Astrocyte (in vitro differentiated cells and primary cell): ENCODE measurements around the gene SNRPA.

ENCODE experiments used
- CTCF ChIP-seq: IDR thresholded peaks from 2 replicates; pipeline ENCODE4 v1.5.1; 2011; ENCODE audit warnings: low read depth, mild to moderate bottlenecking, inconsistent platforms, low read length, moderate library complexity; ENCODE audit not compliant: insufficient read depth
- EZH2 ChIP-seq: IDR thresholded peaks from 2 replicates; pipeline ENCODE4 v1.6.1; 2012; ENCODE audit warnings: mild to moderate bottlenecking, low read length, inconsistent platforms; ENCODE audit not compliant: insufficient read depth

GRCh38 chr19:40705362-40705651 is 45.7 kb upstream of the SNRPA start:
- no peak for TF ChIP-seq CTCF
- no peak for TF ChIP-seq EZH2
